ENCODE data around the gene IL33. TPM values are rescaled to one million over a fixed set of nuclear protein-coding genes. Genes with fewer than 3 reads are reported as not detected.

IL33 gene
- polyA plus RNA-seq, 3 donors, result 8.9 TPM

DNA sequence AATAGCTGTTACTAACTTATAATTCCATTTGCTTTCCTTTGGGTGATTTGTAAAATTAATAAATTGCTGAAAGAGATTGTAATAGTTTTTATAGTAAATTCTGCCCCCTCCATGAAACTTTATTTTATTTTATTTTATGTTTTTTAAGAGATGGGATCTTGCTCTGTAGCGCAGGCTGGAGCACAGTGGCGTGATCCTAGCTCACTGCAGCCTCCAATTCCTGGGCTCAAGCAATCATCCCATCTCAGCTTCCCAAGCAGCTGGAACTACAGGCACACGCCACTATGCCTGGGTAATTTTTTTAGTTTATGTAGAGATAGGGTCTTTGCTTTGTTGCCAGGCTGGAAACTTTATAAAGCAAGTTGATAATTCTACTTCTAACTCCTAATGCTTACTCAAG lies 395 bp downstream of the IL33 start:
- DNase-seq (ENCODE audit: low read depth in 3 of 3, low spot score in 2 of 3), result no peak

DNA sequence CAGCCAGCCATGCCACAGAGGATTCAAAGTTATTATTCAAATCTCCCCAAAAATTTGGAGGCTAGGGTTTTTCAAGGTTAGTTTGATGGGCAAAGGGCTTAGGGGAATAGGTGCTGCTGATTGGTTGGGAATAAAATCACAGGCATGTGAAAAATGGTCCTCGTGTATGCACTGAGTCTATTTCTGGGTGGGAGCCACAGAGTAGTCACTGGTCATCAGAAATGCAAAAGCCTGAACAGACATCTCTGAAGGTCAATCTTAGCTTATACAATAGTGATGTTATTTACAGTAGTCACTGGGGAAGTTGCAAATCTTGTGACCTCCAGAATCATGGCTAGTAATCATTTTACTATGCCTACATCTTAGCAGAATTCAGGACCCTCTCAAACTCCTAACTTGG lies 1.3 kb downstream of the IL33 start:
- DNase-seq (ENCODE audit: low read depth in 3 of 3, low spot score in 2 of 3), result no peak

DNA sequence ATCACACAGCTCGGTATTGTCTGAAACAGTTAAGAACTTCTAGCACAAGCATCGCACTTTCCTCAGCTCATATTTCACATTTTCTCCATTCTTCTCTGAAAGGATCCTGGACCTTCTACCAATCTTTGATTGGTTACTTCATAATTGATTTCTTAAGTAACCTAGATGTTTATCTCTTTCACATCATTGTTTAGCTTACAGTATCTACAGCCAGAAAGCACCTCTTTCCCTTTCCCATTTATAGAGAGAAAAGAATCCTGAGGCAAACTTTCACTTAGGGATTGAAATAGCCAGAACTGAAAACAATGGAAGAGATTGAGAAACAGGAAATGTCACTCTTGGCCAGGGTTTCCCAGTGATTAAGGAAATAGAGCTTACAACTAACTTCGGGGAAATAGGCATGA lies 2.5 kb downstream of the IL33 start:
- DNase-seq (ENCODE audit: low read depth in 3 of 3, low spot score in 2 of 3), result no peak

DNA sequence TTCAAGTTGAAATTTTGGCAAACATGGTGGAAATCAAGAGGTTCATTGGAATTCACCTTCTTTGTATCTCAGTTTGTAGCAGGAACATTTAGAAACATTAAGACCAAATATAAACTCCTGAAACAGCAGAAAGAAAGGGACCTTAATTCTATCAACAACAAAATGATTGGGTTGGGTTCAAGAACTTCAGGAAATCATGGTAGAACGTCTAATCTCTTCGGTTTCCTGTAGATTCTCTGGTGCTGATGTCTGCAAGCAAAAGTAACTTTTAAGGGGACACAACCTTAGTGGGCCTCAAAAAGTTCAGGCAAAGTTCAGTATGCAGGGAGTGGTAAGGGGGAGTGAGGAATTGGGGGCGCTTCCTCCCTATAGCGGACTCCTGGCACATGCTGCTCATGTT lies 3.4 kb downstream of the IL33 start:
- DNase-seq (ENCODE audit: low read depth in 3 of 3, low spot score in 2 of 3), result no peak

DNA sequence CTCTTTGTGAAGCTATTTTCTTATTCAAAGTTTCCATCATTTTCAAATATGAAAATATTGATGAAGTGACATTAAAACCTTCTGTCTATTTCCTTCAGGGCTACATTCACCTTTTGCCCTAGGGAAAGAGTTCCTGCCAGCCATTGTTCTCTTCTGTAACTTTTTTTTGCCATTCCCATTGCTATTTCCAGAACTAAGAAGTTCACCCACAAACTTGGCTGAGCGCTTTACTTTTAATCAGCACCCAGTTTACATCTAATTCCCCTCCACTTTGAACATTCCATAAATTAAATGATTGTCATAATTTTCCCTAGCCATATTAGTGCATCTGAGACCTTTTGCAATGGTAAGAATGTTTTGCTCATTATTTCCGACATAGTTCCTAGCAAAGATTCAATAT lies 4.4 kb downstream of the IL33 start:
- no peak for DNase-seq (ENCODE audit: low read depth in 3 of 3, low spot score in 2 of 3)

DNA sequence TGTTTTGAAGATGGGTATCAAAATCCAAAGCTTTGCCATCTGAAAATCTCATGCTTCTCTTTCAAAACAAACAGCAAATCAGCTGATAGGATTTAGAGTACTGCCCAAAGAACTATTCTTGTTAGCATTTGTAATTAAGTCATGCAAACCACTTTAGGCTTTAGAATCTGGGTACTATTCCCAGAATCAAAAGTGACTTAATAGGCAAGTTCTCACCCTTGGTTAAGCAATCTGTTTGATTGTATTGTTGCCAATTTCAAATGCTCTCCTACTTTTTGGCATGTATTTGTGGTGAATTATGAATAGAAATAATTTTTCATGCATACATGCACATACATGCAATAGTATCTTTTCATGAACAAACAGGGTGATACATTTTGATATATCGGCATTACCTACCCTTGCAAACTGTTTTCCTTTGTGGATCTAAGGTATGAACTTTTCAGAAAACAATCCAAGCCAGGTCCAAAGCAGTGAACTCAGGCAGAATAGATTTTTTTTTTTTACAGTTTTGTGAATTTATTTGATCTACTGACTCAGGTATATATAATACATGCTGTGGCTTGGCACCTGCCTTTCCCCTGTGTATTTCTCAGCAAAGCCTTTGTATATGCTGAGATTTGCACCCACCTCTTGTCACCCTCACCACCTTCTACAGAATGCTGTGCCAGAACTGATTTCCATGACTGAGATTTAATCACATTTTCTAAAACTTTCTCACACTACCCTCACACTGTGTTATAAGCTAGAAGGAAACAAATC lies 9.0 kb downstream of the IL33 start:
- no peak for DNase-seq (ENCODE audit: low read depth in 3 of 3, low spot score in 2 of 3)

DNA sequence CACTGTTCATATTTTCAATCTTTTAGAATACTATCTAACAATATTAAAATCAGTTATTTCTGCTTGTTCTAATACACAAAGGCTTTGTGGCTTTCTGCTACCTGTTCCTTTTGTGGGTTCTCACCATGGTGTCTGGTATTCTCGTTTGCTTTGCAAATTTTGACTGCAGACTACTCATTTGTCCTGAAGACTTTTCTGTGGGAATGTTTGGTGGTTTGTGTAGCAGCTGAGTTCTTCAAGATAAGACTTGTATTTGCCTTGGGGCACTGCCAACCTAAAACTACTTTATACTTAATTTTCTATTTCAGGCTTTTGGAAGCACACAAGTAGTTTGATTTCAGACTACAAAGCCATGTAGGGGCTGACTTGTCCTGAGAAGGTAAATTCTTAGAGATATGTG lies 11.1 kb downstream of the IL33 start:
- DNase-seq (ENCODE audit: low read depth in 3 of 3, low spot score in 2 of 3), result no peak

DNA sequence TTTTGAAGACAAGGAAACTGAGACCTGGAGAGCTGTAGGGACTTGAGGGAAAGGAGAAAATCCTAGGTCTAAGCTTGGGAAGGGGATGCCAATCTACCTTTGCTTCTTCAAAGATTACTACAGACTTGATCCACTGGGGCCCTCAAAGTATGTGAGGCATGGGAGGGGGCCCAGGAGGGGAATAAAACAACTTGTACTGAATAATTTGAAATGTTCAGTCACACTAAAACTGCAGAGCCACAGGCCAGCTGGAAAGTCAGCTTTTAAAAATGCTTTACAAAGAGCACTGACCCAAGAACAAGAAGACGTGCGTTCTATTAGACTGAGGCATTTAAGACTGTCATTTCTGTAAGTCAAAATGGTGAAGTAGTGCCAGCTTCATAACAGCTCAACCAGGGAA lies 13.6 kb downstream of the IL33 start:
- no peak for DNase-seq (ENCODE audit: low read depth in 3 of 3, low spot score in 2 of 3)

DNA sequence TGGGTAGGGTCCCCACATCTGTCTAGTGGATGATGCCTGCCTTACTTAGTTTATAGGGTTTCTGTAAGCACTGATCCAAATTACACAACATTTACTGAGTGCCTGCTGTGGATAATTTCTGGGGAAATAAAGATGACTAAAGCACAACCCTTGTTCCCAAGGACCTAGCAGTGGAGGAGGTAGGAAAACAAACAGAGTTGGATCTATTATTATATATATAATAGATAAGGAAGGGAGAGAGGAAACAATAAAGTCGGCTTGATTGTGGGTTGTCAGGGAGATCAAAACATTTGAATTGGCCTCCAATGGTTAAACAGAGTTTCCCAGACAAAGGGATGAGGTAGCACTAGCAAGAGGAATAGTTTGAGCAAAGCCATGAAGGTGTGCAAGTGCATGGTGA lies 14.0 kb downstream of the IL33 start:
- DNase-seq (ENCODE audit: low read depth in 3 of 3, low spot score in 2 of 3), result no peak

DNA sequence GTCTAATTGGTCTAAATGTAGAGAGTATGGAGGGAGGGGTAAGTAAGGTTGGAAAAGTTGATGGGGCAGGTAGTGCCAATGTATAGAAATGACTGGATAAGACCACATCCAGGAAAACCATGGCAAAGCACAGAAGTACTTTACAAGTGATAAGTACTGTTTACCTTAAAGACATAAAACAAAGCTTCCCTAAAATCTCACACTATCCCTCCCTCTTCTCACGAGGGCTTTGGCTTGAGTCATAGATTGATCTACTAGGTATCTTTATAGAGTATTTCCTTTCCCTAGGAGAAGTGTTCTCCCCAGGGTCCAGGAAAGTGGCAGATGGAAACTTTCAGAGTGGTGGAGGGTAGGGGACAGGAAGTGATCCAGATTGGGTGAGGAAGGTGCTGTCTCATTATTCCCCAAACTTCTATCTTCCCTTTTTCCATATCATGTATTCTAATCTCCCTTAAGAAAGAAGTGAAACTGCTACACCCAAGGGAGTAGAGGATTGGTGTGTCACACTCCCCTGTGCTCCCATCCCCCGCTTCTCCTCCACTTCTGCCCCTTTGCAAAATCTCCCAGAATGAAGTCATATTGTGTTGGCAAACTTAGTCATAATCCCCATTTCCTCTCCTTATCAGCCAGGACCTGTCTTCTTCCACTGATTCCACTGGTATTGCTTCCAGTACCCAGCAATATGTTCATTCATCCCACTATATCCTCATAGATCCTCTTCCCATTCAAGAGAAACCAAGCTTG lies 14.6 kb downstream of the IL33 start:
- DNase-seq (ENCODE audit: low read depth in 3 of 3, low spot score in 2 of 3), result no peak

DNA sequence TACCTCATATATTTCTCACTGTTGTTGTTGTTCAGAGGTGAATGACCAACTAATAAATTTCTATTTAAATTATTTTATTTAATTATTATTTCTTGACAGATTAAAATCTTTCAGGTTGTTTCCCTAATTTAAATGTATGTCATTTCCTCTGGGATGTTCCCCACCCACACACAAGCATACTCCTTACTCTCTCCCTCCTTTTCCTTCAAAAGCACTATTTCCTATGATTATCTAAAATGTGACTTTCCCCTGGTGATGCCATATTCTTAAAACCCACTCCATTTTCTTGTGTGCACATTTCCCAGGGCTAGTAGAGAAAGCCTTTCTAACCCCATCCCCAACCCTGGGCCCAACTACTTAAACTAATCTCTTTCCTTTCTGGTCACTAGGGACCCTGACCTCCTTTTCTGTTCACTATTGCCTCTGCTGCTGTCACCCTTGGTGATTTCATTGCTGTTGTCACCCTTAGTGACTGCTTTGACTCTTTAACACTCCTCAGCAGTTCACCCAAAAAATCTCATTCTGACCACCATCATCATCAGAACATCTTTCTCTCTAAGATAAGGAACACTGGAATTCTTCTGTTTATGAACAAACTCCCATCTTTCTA lies 16.8 kb downstream of the IL33 start:
- no peak for DNase-seq (ENCODE audit: low read depth in 3 of 3, low spot score in 2 of 3)

DNA sequence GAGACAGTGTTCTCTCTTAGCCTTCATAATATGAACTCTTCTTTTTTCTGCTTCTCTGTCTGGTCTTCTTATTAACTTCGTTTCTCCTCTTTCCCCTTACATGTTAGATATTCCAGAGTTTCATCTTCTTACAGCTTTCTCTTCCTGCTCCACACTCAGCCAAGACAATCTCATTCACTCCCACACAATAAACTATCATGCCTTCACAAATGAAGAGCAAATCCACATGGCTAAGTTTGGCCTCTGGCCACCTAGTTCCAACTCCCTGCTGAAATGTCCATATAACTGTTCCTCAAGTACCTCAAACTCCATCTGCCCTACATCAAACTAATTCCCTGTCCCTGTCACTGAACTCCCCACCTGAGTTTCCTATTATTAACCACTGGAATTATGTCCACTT lies 18.4 kb downstream of the IL33 start:
- DNase-seq (ENCODE audit: low read depth in 3 of 3, low spot score in 2 of 3), result no peak

DNA sequence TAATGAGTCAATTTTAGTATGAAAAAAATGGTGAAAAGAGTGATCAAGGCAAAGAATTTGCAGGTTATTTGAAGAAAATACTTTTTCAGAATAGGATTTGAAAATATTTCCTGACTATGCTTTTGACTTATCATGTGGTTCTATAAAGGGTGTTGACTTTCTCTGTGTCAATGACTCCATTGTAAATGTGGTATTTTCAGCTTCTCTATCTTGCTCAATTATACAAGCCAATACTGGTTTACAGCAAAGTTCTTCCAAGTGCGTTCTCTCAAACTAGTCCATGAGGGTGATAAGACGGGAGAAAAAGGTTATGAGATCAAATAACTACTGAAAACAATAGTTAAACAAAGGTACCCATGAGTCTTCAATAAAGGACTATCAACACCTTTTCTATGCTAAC lies 21.7 kb downstream of the IL33 start:
- no peak for DNase-seq (ENCODE audit: low read depth in 3 of 3, low spot score in 2 of 3)

DNA sequence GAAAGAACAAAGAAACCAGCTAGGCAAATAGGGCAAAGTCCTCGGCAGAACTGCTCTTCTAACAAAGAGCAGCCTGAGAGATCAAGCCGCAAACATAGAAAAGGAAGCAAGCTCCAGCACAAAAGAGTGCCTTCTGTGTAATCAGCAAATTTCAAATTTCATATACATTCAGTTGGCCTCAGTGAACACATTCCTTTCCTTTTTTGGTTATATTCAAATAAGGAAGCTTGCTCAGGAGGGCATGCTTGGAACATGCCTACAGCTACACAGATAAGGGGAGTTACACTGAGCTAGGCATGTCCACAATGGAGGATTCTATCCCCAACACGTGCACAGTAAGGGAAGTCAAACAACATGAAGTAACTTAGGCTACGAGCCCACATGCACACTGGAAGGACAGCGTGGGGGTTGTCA lies 23.4 kb downstream of the IL33 start:
- no peak for DNase-seq (ENCODE audit: low read depth in 3 of 3, low spot score in 2 of 3)

DNA sequence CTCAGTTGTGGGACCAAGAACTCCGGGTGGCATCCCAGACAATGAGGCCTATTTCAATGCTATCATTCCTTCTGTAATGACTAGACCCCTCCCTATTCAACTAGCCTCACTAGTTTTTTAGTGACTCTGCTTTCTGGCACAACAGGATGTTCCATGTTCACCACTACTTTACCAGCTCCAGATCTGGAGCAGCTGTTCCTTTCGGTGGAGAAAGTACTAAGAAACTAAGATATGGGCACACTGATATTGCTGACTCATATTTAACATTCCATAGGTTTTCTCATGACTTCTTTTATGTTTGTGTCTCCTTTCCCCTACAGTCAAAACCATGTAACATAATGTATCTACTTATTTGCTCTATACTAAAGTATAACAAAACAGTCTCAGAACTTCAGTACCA lies 24.1 kb downstream of the IL33 start:
- no peak for DNase-seq (ENCODE audit: low read depth in 3 of 3, low spot score in 2 of 3)

DNA sequence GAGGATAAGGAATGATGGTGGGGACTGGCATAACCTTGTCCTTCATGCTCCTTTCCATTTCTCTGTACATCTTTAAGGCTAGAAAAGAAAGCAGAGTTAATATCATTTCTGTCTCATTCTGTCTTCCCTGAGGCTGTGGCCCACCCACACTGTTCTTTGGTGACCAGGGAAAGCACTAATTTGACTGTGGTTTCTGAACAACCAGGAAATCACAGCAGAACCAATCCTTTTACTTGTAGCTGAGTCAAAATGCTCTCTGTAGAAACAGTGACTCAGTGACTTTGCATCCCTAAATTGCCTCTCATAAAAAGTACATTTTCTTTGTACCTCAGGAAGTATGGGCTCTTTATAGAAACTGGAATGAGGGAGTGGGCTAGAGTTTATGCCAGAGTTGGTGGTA lies 28.1 kb downstream of the IL33 start:
- no peak for DNase-seq (ENCODE audit: low read depth in 3 of 3, low spot score in 2 of 3)

DNA sequence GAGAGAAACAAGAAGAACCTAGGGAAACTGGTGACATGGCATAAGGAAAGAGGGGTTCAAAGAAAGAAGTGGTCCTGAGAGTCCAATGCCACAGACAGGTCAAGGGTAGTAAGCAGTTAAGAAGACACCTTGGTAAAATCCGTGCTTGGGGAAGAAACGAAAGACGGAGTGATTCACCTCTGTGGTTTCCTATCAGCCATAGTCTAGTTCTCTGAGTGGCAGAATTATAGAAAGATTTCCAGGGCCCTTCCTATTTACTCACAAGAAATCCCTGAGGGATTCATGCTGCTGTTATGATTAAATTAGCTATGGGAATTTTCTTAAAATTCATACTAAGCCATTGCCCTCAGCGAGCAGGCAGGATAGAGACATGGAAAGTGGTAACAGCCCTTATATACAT lies 31.7 kb downstream of the IL33 start:
- no peak for DNase-seq (ENCODE audit: low read depth in 3 of 3, low spot score in 2 of 3)

DNA sequence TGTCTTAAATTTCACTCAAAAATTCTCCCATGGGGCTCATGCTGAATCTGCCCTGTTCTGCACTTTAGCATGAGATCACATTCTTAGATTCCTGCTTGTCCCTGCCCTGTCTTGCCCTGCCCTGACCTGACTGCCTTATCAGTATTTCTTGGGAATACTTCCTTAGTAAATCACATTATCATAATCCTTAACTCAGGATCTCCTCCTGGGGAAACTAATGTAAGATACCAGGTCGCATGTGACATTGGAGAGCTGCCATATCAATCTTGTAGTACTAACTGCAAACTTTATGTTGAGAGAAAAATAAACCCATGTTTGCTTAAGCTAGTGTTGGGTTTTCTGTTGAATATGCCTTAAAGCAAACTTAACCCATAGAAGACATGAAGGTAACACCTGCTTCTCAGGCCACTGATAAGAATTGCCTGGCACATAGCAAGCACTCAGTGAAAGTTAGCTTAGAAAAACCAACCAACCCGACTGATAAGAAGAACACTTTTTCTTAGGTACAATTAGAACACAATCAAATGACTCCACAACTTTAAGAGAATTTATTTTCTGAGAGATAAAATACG lies 53.3 kb downstream of the IL33 start:
- DNase-seq (ENCODE audit: low read depth in 3 of 3, low spot score in 2 of 3), result no peak

DNA sequence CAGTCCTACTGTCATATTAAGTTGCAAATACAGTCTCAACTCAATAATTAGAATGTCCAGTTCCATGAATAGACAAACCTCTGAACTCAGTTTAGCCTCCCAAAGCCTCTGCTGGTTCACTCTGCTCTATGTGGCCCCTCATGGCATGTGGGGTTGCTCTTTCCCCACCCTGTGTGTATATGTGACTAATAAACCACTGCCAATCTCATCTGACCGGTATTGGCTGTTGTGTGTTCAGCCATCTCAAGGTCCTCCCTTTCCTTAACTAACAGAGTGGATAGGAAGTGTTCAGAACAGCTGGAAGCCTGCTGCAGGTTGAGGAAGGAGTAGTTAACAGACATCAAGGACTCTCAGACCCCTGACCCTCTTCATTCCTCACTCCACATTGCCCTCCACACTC lies 55.3 kb downstream of the IL33 start:
- DNase-seq (ENCODE audit: low read depth in 3 of 3, low spot score in 2 of 3), result no peak

DNA sequence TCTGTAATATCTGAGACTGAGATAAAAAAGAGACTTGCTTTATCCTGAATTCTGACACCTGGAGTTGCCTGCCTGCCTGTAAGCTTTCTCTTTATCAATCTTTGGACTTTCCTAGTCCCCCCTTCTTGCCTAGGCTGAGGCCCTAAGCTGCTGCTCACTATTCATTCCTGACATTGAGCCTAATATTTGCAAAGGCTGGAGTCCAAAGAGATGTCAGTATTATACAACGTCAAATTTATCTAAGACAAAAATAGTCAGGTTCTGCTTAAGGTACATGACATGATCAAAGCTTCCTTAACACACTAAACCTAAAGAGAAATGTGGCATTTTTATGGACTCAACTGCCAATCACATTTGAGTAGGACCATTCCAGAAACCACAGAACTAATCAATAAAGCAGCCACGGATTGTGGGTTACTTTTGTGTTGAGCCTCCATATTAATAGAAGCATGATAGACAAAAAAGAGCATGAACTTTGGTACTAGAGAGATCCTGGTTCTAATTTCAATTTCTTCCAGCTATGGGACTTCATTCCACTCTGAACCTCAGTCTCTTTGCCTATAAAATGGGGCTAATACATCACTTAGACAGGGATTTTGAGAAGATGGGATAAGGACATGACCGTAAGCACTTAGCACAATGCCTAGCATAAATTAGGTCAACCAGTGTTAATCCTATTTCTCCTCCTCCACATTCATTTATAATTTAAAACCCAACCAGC lies 56.1 kb downstream of the IL33 start:
- no peak for DNase-seq (ENCODE audit: low read depth in 3 of 3, low spot score in 2 of 3)

DNA sequence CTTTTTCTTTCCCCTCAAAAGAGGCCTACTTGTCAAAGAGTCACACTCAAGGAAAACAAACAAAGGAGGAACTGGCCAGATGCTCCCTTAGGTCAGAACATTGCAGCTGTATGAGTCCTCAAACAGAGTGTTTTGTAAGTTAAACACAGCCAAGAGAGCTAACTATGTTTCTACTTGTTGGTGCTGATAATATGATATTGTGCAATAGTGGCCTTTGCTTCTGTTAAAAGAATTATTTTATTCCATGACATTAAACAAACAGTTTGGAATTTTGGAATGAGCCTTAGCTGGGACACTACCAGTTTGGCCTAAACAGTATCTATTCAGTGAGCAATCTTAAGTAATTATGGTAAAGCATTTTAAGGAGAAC lies 56.6 kb downstream of the IL33 start:
- DNase-seq (ENCODE audit: low read depth in 3 of 3, low spot score in 2 of 3), result peak in 1 of 3 donors; percentile 18

Measured in right renal cortex interstitium (tissue), 3 donors.